Esophagus muscularis mucosa (tissue), 3 donors: ENCODE data around the gene GABRB2.

Experiments used
- CTCF ChIP-seq, 3 experiments: fragments of 200-600 bp in 2 of 3; fragments of 450-650 bp in 1 of 3; sonication (generic) in 2 of 3; IDR thresholded peaks; one replicate each; pipeline ENCODE4 v1.5.1; 2017 to 2019; ENCODE audit warnings: antibody characterized with exemption in 3 of 3, mild to moderate bottlenecking in 2 of 3, moderate library complexity in 1 of 3
- EP300 ChIP-seq: sonication (generic); formaldehyde crosslinking; IDR thresholded peaks from one replicate; pipeline ENCODE4 v1.6.1; 2017; ENCODE audit warnings: antibody characterized with exemption

GRCh38 chr5:161406880-161407279 lies 139.6 kb downstream of the GABRB2 start:
- TF ChIP-seq EP300 (no peak), CTCF (IDR thresholded peaks at IDR 0.05) (no peak)
